Upper lobe of left lung (tissue), 4 donors: ENCODE measurements around the gene MEIS1.

ENCODE experiments used
- CTCF ChIP-seq, 6 experiments: fragments of 450-650 bp in 4 of 6; fragments of 200-600 bp in 2 of 6; sonication (generic) in 2 of 6; IDR thresholded peaks; one replicate each; pipeline ENCODE4 v1.5.1; 2016 to 2019; ENCODE audit warnings: antibody characterized with exemption in 6 of 6
- EP300 ChIP-seq, 4 donors: sonication (generic); formaldehyde crosslinking; IDR thresholded peaks; one replicate each; pipeline ENCODE4 v1.5.1; 2017; ENCODE audit warnings: antibody characterized with exemption in 4 of 4, control low read depth in 2 of 4
- POLR2AphosphoS5 ChIP-seq, 2 donors: sonication (generic); formaldehyde crosslinking; IDR thresholded peaks; one replicate each; pipeline ENCODE4 v1.5.1; 2017; ENCODE audit warnings: antibody characterized with exemption in 2 of 2

DNA sequence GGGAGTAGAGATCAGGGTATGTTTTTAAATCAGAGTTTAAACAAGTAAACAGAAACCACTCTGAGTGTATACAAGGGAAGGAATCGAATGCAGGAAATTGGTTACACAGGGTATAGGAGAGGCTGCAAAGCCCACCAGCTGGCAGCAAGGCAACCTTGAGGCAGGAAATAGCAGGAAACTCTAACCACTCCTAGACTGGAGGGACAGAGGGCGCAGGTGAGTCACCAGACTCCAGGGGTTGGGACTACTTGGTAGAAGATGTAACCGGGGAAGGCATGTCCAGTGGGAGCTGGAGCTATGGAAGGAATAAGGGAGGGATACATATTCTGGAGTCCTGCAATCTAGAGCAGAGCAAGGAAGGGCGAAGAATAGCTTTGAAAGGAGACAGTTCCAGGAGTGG is 152.3 kb downstream of the MEIS1 start:
- no peak for TF ChIP-seq CTCF (IDR thresholded peaks at IDR 0.05)
- no peak for TF ChIP-seq EP300 (IDR thresholded peaks at IDR 0.05)
- TF ChIP-seq POLR2AphosphoS5 (IDR thresholded peaks at IDR 0.05), result no peak
